ENCODE results near the gene EMID1. TPM values are rescaled to one million over a fixed set of nuclear protein-coding genes. Genes with fewer than 3 reads are reported as not detected.

The EMID1 gene
- total and polyA plus RNA-seq, 2 donors from 2014 or later: 9.6 to 25.5 TPM

GRCh38 chr22:29265929-29266328 is 60.2 kb downstream of the EMID1 start:
- peaks cover 0 to 22% (median 6%) of the 10 kb centered on the region in 3 donors for H3K4me1 ChIP-seq (ENCODE audit: control insufficient read depth in 2 of 3, insufficient read depth in 2 of 3, low read depth in 1 of 3, low read length in 3 of 3)
- intact Hi-C loops (cut with DNase I): no loop called here
- FAIRE-seq (no peak), DNase-seq (peak in 1 of 5 donors; percentile 38)
- H3K27me3 ChIP-seq (ENCODE audit: control insufficient read depth, insufficient read depth, low read length): no peaks in the 10 kb centered on the region
- H3K9me3 ChIP-seq (ENCODE audit: control insufficient read depth in 2 of 3, insufficient read depth in 1 of 3, low read length in 3 of 3): no peaks in the 10 kb centered on the region
- TF ChIP-seq, protein P1, sequence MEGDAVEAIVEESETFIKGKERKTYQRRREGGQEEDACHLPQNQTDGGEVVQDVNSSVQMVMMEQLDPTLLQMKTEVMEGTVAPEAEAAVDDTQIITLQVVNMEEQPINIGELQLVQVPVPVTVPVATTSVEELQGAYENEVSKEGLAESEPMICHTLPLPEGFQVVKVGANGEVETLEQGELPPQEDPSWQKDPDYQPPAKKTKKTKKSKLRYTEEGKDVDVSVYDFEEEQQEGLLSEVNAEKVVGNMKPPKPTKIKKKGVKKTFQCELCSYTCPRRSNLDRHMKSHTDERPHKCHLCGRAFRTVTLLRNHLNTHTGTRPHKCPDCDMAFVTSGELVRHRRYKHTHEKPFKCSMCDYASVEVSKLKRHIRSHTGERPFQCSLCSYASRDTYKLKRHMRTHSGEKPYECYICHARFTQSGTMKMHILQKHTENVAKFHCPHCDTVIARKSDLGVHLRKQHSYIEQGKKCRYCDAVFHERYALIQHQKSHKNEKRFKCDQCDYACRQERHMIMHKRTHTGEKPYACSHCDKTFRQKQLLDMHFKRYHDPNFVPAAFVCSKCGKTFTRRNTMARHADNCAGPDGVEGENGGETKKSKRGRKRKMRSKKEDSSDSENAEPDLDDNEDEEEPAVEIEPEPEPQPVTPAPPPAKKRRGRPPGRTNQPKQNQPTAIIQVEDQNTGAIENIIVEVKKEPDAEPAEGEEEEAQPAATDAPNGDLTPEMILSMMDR (IDR thresholded peaks at IDR 0.05; ENCODE audit: borderline replicate concordance, extremely low read depth, insufficient read depth): no peak
- peaks cover 0 to 9% (median 3%) of the 10 kb centered on the region in 3 donors for H3K36me3 ChIP-seq (ENCODE audit: control insufficient read depth in 2 of 3, insufficient read depth in 3 of 3, low read length in 3 of 3)
- no peak overlapping the region for H3K27ac ChIP-seq (ENCODE audit: low read depth in 2 of 2, low read length in 2 of 2)
- no peak overlapping the region for H3K4me3 ChIP-seq (ENCODE audit: low read length in 3 of 3)
- H3K9ac ChIP-seq (ENCODE audit: low read length in 3 of 3): peak overlapping the region in 1 of 3 donors; percentile 37

GRCh38 chr22:29266564-29267461 is 61.1 kb downstream of the EMID1 start:
- TF ChIP-seq, protein P1 (IDR thresholded peaks at IDR 0.05; ENCODE audit: borderline replicate concordance, extremely low read depth, insufficient read depth): no peak
- DNase-seq (peak in 1 of 5 donors; percentile 66), FAIRE-seq (no peak)
- Histone ChIP-seq H3K4me1 (ENCODE audit: control insufficient read depth in 2 of 3, insufficient read depth in 2 of 3, low read depth in 1 of 3, low read length in 3 of 3) (peaks cover 0 to 25% (median 9%) of the 10 kb centered on the region in 3 donors), H3K27ac (ENCODE audit: low read depth in 2 of 2, low read length in 2 of 2) (peak overlapping the region; percentile 99 to 100), H3K9ac (ENCODE audit: low read length in 3 of 3) (peak overlapping the region; percentile 81 to 96 (median 88)), H3K9me3 (ENCODE audit: control insufficient read depth in 2 of 3, insufficient read depth in 1 of 3, low read length in 3 of 3) (no peaks in the 10 kb centered on the region), H3K27me3 (ENCODE audit: control insufficient read depth, insufficient read depth, low read length) (no peaks in the 10 kb centered on the region), H3K36me3 (ENCODE audit: control insufficient read depth in 2 of 3, insufficient read depth in 3 of 3, low read length in 3 of 3) (peaks cover 0 to 9% (median 3%) of the 10 kb centered on the region in 3 donors), H3K4me3 (ENCODE audit: low read length in 3 of 3) (peak overlapping the region; percentile 81 to 92 (median 84))
- intact Hi-C loops (cut with DNase I): no loop called here

- FAIRE-seq (no peak), DNase-seq (no peak)
- TF ChIP-seq, protein P1 (IDR thresholded peaks at IDR 0.05; ENCODE audit: borderline replicate concordance, extremely low read depth, insufficient read depth): no peak
- Histone ChIP-seq H3K27ac (ENCODE audit: low read depth in 2 of 2, low read length in 2 of 2) (peak overlapping the region; percentile 99 to 100), H3K4me3 (ENCODE audit: low read length in 3 of 3) (peak overlapping the region; percentile 81 to 92 (median 92)), H3K9ac (ENCODE audit: low read length in 3 of 3) (peak overlapping the region; percentile 81 to 96 (median 88)), H3K9me3 (ENCODE audit: control insufficient read depth in 2 of 3, insufficient read depth in 1 of 3, low read length in 3 of 3) (no peaks in the 10 kb centered on the region), H3K36me3 (ENCODE audit: control insufficient read depth in 2 of 3, insufficient read depth in 3 of 3, low read length in 3 of 3) (peaks cover 0 to 11% (median 5%) of the 10 kb centered on the region in 3 donors), H3K27me3 (ENCODE audit: control insufficient read depth, insufficient read depth, low read length) (no peaks in the 10 kb centered on the region), H3K4me1 (ENCODE audit: control insufficient read depth in 2 of 3, insufficient read depth in 2 of 3, low read depth in 1 of 3, low read length in 3 of 3) (peaks cover 0 to 25% (median 10%) of the 10 kb centered on the region in 3 donors)
- intact Hi-C loops (cut with DNase I): no loop called here
Measured at GRCh38 chr22:29267462-29267857, 61.8 kb downstream of the EMID1 start.

All from kidney (tissue), 14 donors.